ENCODE measurements around the gene CRACR2B.
A peak's percentile ranks its signal among the peaks of the same experiment; 100 is the strongest.

Gene CRACR2B

DNA sequence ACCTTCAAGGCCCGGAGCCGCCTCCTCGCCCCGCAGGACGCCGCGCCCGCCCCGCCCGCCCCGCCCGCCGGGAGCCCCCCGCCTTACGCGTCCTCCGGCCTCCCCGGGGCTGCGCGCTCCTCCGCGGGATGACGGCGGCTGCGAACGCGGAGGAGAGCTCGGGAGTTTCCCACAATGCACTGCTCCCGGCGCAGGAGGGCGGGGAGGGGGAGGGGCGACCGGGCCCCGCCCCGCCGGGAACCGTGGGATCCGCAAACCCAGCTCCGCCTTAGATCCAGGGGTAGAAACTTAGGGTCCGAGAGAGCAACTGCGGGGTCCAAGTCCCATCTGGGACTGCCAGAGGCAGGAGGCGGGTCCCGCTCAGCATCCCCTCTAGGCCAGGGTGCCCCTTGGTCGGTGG is 37.8 kb upstream of the CRACR2B start, which contains the start of gene CEND1:
Gene CEND1 (minus strand): TSS at position 148 of the 400 bp plus-strand sequence. CDS start 1,514 bp downstream, outside the sequence.
- H4K20me1 ChIP-seq (ENCODE audit: low read depth, low read length) = no peaks in the 10 kb centered on the region

DNA sequence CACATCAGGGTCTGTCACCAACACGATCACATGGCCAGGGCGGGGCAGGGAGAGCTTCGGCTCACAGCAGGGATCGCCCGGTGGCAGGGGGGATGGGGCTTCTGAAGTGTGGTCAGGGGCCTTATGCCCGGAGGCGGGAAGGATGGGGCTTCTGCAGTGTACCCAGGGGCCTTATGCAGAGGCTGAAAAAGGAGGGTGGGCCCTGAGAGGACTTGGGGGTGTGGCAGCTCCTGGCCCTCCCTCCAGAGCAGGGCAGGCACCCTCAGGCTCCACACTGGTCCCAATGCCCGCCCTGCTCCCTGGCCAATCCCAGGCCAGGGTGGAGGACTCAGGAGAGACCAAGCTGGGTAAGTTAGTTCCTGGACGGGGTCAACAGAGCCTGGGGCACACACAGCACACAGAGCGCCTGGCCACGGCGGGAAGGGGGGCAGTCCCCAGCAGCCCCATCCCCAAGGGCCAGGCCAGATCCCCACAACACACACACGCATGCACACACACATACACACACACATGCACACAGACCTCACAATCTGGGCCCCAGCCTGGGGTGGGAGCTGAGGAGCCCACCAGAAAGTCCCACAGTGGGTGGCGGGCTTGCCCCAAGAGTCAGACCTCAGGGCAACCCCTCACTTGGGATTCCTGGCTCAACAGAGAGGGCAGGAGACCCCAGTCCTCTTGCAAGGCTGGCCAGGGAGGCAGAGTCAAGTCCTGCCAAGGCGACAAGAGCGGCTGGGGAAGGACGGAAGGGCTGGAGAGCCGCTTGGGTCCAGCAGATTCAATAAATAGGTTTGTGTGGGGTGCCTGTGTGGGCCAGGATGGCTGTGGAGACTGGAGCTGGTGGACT is 36.8 kb upstream of the CRACR2B start:
- H3K9me3 ChIP-seq (ENCODE audit: insufficient read depth, low read length) = no peaks in the 10 kb centered on the region
- no peak overlapping the region for H2AFZ ChIP-seq (ENCODE audit: low read depth, low read length, severe bottlenecking)
- no peaks in the 10 kb centered on the region for H3K36me3 ChIP-seq (ENCODE audit: low read length)
- H3K79me2 ChIP-seq (ENCODE audit: insufficient read depth, low read length) = peaks cover 7% of the 10 kb centered on the region; the same call in 1 of the 2 replicates
- H3K27me3 ChIP-seq (ENCODE audit: low read length) = no peaks in the 10 kb centered on the region
- no peak overlapping the region for H3K4me2 ChIP-seq (ENCODE audit: low read depth, low read length, poor library complexity, severe bottlenecking)
- TF ChIP-seq EZH2phosphoT487 (conservative IDR thresholded peaks at IDR 0.05; ENCODE audit: low read length) = no peak
- TF ChIP-seq, protein P1, sequence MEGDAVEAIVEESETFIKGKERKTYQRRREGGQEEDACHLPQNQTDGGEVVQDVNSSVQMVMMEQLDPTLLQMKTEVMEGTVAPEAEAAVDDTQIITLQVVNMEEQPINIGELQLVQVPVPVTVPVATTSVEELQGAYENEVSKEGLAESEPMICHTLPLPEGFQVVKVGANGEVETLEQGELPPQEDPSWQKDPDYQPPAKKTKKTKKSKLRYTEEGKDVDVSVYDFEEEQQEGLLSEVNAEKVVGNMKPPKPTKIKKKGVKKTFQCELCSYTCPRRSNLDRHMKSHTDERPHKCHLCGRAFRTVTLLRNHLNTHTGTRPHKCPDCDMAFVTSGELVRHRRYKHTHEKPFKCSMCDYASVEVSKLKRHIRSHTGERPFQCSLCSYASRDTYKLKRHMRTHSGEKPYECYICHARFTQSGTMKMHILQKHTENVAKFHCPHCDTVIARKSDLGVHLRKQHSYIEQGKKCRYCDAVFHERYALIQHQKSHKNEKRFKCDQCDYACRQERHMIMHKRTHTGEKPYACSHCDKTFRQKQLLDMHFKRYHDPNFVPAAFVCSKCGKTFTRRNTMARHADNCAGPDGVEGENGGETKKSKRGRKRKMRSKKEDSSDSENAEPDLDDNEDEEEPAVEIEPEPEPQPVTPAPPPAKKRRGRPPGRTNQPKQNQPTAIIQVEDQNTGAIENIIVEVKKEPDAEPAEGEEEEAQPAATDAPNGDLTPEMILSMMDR (IDR thresholded peaks at IDR 0.05; ENCODE audit: insufficient read depth, low read length, poor library complexity, severe bottlenecking) = no peak
- H3K9ac ChIP-seq (ENCODE audit: low read length) = no peak overlapping the region
- no peaks in the 10 kb centered on the region for H4K20me1 ChIP-seq (ENCODE audit: low read depth, low read length)
- no peak overlapping the region for H3K27ac ChIP-seq (ENCODE audit: low read depth, low read length)
- peaks cover 4% of the 10 kb centered on the region; the same call in 1 of the 2 replicates for H3F3A ChIP-seq (ENCODE audit: insufficient read depth)
- no peak overlapping the region for H3K4me3 ChIP-seq (ENCODE audit: insufficient read depth, low read length, poor library complexity, severe bottlenecking)
- H3K9me2 ChIP-seq (replicated peaks; ENCODE audit: insufficient read depth, low read length) = no peaks in the 10 kb centered on the region

More for the DNA sequence above, 37.8 kb upstream of the CRACR2B start, which contains the start of gene CEND1:
- Histone ChIP-seq H3K9me3 (ENCODE audit: insufficient read depth, low read length) (no peaks in the 10 kb centered on the region), H2AFZ (ENCODE audit: low read depth, low read length, severe bottlenecking) (no peak within 1 kb of the TSS), H3K4me3 (ENCODE audit: insufficient read depth, low read length, poor library complexity, severe bottlenecking) (peak within 1 kb of the TSS; percentile 49), H3K27me3 (ENCODE audit: low read length) (no peaks in the 10 kb centered on the region), H3K4me2 (ENCODE audit: low read depth, low read length, poor library complexity, severe bottlenecking) (peak within 1 kb of the TSS; percentile 54), H3F3A (ENCODE audit: insufficient read depth) (peaks cover 4% of the 10 kb centered on the region; the same call in 1 of the 2 replicates), H3K9me2 (replicated peaks; ENCODE audit: insufficient read depth, low read length) (no peaks in the 10 kb centered on the region), H3K9ac (ENCODE audit: low read length) (peak within 1 kb of the TSS; percentile 47), H3K27ac (ENCODE audit: low read depth, low read length) (no peak within 1 kb of the TSS), H3K36me3 (ENCODE audit: low read length) (no peaks in the 10 kb centered on the region), H3K79me2 (ENCODE audit: insufficient read depth, low read length) (no peaks in the 10 kb centered on the region)
- TF ChIP-seq, protein P1 (IDR thresholded peaks at IDR 0.05; ENCODE audit: insufficient read depth, low read length, poor library complexity, severe bottlenecking) = no peak
- no peak for TF ChIP-seq EZH2phosphoT487 (conservative IDR thresholded peaks at IDR 0.05; ENCODE audit: low read length)

DNA sequence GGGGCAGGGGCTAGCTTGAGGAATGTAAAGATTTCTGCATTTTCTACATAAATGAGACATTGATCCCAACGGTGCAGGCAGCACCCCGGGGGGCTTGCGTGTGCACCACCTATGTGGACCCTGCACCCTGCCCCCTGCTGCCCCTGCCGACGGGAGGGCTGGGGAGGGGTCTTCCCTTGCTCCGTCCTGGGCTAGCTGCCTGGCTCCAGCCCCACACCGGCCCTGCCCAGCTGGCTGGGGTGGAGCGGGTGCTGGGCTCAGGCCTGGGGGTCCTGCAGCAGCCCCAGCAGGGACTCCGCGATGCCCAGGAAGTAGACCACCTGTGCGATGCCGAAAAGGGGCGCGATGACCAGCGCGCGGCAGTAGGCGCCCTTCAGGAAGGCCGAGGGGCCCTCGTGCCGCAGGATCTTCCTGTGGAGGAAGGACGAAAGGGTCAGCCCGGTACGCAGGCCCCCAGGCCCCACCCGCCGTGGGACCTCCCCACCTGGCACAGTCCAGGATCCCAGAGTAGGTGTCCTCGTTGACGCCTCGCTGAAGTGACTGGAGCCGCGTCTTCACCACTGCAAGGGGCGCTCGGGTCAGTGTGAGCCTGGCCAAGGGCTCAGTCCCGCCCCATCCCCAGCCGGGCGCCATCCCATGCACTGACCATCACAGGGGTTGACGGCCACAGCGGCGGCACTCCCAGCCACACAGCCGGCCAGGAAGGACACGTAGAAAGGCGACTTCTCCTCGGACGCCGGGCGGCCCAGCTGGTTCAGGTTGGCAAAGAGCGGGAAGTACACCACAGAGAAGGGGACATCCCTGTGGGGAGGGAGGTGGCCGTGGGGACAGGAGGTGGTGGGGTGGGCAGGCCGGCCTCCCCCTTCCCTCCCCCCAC is 35.8 kb upstream of the CRACR2B start:
- Histone ChIP-seq H3K9ac (ENCODE audit: low read length) (no peak overlapping the region), H3K9me3 (ENCODE audit: insufficient read depth, low read length) (no peaks in the 10 kb centered on the region), H2AFZ (ENCODE audit: low read depth, low read length, severe bottlenecking) (no peak overlapping the region), H3K36me3 (ENCODE audit: low read length) (no peaks in the 10 kb centered on the region), H3K79me2 (ENCODE audit: insufficient read depth, low read length) (peaks cover 14% of the 10 kb centered on the region; the same call in 1 of the 2 replicates), H3K27me3 (ENCODE audit: low read length) (no peaks in the 10 kb centered on the region), H3K4me2 (ENCODE audit: low read depth, low read length, poor library complexity, severe bottlenecking) (no peak overlapping the region), H3K9me2 (replicated peaks; ENCODE audit: insufficient read depth, low read length) (no peaks in the 10 kb centered on the region), H4K20me1 (ENCODE audit: low read depth, low read length) (peaks cover 2% of the 10 kb centered on the region; the same call in 1 of the 2 replicates), H3K4me3 (ENCODE audit: insufficient read depth, low read length, poor library complexity, severe bottlenecking) (no peak overlapping the region), H3K27ac (ENCODE audit: low read depth, low read length) (no peak overlapping the region), H3F3A (ENCODE audit: insufficient read depth) (peaks cover 6% of the 10 kb centered on the region; the same call in 1 of the 2 replicates)
- no peak for TF ChIP-seq EZH2phosphoT487 (conservative IDR thresholded peaks at IDR 0.05; ENCODE audit: low read length)
- TF ChIP-seq, protein P1 (IDR thresholded peaks at IDR 0.05; ENCODE audit: insufficient read depth, low read length, poor library complexity, severe bottlenecking) = no peak
